ENCODE results near the gene POU6F2. TPM values are rescaled to one million over a fixed set of nuclear protein-coding genes. Genes with fewer than 3 reads are reported as not detected.

Gene POU6F2
- total and polyA plus RNA-seq, 2 experiments from 2014 or later, result 7.2 to 7.3 TPM

DNA sequence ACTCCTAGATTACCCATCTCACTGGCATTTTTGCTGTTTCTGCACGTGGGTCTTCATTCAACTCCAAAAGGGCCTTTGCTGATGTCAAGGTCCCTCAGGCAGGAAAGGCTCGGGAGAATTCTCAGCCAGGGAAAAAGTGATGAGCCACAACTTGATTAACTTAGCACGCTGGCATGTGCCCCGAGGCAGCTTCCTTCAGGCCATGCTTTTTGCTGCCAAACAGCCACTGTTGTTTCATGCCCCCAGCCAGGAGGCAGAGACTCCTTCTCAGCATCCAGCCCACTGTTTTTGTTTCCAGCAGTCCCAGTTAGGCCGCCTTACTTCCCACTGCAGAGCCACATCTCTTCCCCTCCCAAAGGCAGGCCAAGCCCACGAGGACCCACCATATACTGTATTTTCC, 322.0 kb downstream of the POU6F2 start (continued):
- TF ChIP-seq, protein P1, sequence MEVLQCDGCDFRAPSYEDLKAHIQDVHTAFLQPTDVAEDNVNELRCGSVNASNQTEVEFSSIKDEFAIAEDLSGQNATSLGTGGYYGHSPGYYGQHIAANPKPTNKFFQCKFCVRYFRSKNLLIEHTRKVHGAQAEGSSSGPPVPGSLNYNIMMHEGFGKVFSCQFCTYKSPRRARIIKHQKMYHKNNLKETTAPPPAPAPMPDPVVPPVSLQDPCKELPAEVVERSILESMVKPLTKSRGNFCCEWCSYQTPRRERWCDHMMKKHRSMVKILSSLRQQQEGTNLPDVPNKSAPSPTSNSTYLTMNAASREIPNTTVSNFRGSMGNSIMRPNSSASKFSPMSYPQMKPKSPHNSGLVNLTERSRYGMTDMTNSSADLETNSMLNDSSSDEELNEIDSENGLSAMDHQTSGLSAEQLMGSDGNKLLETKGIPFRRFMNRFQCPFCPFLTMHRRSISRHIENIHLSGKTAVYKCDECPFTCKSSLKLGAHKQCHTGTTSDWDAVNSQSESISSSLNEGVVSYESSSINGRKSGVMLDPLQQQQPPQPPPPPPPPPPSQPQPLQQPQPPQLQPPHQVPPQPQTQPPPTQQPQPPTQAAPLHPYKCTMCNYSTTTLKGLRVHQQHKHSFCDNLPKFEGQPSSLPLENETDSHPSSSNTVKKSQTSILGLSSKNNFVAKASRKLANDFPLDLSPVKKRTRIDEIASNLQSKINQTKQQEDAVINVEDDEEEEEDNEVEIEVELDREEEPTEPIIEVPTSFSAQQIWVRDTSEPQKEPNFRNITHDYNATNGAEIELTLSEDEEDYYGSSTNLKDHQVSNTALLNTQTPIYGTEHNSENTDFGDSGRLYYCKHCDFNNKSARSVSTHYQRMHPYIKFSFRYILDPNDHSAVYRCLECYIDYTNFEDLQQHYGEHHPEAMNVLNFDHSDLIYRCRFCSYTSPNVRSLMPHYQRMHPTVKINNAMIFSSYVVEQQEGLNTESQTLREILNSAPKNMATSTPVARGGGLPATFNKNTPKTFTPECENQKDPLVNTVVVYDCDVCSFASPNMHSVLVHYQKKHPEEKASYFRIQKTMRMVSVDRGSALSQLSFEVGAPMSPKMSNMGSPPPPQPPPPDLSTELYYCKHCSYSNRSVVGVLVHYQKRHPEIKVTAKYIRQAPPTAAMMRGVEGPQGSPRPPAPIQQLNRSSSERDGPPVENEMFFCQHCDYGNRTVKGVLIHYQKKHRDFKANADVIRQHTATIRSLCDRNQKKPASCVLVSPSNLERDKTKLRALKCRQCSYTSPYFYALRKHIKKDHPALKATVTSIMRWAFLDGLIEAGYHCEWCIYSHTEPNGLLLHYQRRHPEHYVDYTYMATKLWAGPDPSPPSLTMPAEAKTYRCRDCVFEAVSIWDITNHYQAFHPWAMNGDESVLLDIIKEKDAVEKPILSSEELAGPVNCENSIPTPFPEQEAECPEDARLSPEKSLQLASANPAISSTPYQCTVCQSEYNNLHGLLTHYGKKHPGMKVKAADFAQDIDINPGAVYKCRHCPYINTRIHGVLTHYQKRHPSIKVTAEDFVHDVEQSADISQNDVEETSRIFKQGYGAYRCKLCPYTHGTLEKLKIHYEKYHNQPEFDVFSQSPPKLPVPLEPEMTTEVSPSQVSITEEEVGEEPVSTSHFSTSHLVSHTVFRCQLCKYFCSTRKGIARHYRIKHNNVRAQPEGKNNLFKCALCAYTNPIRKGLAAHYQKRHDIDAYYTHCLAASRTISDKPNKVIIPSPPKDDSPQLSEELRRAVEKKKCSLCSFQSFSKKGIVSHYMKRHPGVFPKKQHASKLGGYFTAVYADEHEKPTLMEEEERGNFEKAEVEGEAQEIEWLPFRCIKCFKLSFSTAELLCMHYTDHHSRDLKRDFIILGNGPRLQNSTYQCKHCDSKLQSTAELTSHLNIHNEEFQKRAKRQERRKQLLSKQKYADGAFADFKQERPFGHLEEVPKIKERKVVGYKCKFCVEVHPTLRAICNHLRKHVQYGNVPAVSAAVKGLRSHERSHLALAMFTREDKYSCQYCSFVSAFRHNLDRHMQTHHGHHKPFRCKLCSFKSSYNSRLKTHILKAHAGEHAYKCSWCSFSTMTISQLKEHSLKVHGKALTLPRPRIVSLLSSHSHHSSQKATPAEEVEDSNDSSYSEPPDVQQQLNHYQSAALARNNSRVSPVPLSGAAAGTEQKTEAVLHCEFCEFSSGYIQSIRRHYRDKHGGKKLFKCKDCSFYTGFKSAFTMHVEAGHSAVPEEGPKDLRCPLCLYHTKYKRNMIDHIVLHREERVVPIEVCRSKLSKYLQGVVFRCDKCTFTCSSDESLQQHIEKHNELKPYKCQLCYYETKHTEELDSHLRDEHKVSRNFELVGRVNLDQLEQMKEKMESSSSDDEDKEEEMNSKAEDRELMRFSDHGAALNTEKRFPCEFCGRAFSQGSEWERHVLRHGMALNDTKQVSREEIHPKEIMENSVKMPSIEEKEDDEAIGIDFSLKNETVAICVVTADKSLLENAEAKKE (CRISPR knock-in tag; IDR thresholded peaks at IDR 0.05), result no peak
- TF ChIP-seq CREB1 (CRISPR knock-in tag; IDR thresholded peaks at IDR 0.05; ENCODE audit: low read depth), result no peak
- TF ChIP-seq, protein P2, sequence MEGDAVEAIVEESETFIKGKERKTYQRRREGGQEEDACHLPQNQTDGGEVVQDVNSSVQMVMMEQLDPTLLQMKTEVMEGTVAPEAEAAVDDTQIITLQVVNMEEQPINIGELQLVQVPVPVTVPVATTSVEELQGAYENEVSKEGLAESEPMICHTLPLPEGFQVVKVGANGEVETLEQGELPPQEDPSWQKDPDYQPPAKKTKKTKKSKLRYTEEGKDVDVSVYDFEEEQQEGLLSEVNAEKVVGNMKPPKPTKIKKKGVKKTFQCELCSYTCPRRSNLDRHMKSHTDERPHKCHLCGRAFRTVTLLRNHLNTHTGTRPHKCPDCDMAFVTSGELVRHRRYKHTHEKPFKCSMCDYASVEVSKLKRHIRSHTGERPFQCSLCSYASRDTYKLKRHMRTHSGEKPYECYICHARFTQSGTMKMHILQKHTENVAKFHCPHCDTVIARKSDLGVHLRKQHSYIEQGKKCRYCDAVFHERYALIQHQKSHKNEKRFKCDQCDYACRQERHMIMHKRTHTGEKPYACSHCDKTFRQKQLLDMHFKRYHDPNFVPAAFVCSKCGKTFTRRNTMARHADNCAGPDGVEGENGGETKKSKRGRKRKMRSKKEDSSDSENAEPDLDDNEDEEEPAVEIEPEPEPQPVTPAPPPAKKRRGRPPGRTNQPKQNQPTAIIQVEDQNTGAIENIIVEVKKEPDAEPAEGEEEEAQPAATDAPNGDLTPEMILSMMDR (conservative IDR thresholded peaks at IDR 0.05; ENCODE audit: low read depth in 2 of 2), result no peak

DNA sequence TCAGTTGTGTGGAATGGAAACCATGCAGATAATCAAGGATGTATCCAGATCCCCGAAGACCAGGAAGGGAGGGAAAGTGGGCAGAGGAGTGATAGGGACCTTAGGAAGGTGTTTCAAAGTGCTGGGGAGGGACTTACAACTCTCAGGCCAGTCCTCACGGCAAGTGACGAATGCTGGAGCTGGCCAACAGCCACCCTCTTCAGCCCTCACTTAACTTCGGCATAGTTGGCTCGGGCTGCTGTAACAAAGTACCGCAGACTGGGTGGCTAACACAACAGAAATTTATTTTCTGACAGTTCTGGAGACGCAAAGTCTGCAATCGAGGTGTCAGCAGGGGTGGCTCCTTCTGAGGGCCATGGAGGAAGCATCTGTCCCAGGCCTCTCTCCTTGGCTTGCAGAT, 322.6 kb downstream of the POU6F2 start:
- peaks cover 1% of the 10 kb centered on the region for H3K27me3 Mint-ChIP-seq (ENCODE audit: insufficient read depth, low read depth, poor library complexity)
- H3K4me3 Mint-ChIP-seq, result no peak overlapping the region
- no peaks in the 10 kb centered on the region; the same call in 1 of the 3 replicates for H3K9me3 Mint-ChIP-seq
- H3F3A ChIP-seq (replicated peaks; ENCODE audit: low read depth), result no peaks in the 10 kb centered on the region
- H3K4me1 ChIP-seq (ENCODE audit: insufficient read depth), result no peaks in the 10 kb centered on the region
- H2AFZ ChIP-seq, result no peak overlapping the region
- H3K27me3 ChIP-seq (ENCODE audit: insufficient read depth), result no peaks in the 10 kb centered on the region
- H3K36me3 Mint-ChIP-seq (ENCODE audit: low read depth), result no peaks in the 10 kb centered on the region
- no peaks in the 10 kb centered on the region for H3K36me3 ChIP-seq (ENCODE audit: insufficient read depth)
- H3K27ac Mint-ChIP-seq, result 0 out of 2 replicates have a peak overlapping the region, but pooled peaks have one; percentile 5
- no peak for ATAC-seq
- DNase-seq (ENCODE audit: low spot score), result no peak
- H3K9me2 ChIP-seq (ENCODE audit: insufficient read depth), result no peaks in the 10 kb centered on the region
- H3K4me3 ChIP-seq, result no peak overlapping the region
- no peaks in the 10 kb centered on the region for H4K20me1 ChIP-seq (replicated peaks; ENCODE audit: insufficient read depth)
- no peak overlapping the region for H3K4me2 ChIP-seq
- H3K27ac ChIP-seq (ENCODE audit: low read depth), result no peak overlapping the region
- H3K4me1 Mint-ChIP-seq, result no peaks in the 10 kb centered on the region
- H3K79me2 ChIP-seq (replicated peaks; ENCODE audit: insufficient read depth), result no peaks in the 10 kb centered on the region
- TF ChIP-seq POLR2AphosphoS5 (IDR thresholded peaks at IDR 0.05; ENCODE audit: low read depth) (no peak), STAT1 (IDR thresholded peaks at IDR 0.05; ENCODE audit: unreplicated experiment) (no peak), EZH2 (IDR thresholded peaks at IDR 0.05; ENCODE audit: low read depth, unreplicated experiment) (no peak), CREB1 (CRISPR knock-in tag; IDR thresholded peaks at IDR 0.05; ENCODE audit: low read depth) (no peak)
- TF ChIP-seq, protein P3, sequence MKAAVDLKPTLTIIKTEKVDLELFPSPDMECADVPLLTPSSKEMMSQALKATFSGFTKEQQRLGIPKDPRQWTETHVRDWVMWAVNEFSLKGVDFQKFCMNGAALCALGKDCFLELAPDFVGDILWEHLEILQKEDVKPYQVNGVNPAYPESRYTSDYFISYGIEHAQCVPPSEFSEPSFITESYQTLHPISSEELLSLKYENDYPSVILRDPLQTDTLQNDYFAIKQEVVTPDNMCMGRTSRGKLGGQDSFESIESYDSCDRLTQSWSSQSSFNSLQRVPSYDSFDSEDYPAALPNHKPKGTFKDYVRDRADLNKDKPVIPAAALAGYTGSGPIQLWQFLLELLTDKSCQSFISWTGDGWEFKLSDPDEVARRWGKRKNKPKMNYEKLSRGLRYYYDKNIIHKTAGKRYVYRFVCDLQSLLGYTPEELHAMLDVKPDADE (IDR thresholded peaks at IDR 0.05), result no peak
- TF ChIP-seq, protein P4, sequence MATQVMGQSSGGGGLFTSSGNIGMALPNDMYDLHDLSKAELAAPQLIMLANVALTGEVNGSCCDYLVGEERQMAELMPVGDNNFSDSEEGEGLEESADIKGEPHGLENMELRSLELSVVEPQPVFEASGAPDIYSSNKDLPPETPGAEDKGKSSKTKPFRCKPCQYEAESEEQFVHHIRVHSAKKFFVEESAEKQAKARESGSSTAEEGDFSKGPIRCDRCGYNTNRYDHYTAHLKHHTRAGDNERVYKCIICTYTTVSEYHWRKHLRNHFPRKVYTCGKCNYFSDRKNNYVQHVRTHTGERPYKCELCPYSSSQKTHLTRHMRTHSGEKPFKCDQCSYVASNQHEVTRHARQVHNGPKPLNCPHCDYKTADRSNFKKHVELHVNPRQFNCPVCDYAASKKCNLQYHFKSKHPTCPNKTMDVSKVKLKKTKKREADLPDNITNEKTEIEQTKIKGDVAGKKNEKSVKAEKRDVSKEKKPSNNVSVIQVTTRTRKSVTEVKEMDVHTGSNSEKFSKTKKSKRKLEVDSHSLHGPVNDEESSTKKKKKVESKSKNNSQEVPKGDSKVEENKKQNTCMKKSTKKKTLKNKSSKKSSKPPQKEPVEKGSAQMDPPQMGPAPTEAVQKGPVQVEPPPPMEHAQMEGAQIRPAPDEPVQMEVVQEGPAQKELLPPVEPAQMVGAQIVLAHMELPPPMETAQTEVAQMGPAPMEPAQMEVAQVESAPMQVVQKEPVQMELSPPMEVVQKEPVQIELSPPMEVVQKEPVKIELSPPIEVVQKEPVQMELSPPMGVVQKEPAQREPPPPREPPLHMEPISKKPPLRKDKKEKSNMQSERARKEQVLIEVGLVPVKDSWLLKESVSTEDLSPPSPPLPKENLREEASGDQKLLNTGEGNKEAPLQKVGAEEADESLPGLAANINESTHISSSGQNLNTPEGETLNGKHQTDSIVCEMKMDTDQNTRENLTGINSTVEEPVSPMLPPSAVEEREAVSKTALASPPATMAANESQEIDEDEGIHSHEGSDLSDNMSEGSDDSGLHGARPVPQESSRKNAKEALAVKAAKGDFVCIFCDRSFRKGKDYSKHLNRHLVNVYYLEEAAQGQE (IDR thresholded peaks at IDR 0.05; ENCODE audit: unreplicated experiment), result no peak

Measured in GM23338 (cell line).